HPDE6-E6E7 (cell line): ENCODE measurements around the gene MRPL14.
"Not testable (repeated sequence)": the region's sequence is repeated elsewhere in the genome, so short reads cannot be mapped to it uniquely, and the experiment has no call there.

Source experiments
- DNase-seq: peaks from one replicate; pipeline ENCODE4 v3.0.0; 2011; ENCODE audit warnings: missing footprints; ENCODE audit errors: extremely low spot score

MRPL14 gene

GRCh38 chr6:44101832-44102231 lies 25.4 kb downstream of the MRPL14 start:
- no peak for DNase-seq

DNA sequence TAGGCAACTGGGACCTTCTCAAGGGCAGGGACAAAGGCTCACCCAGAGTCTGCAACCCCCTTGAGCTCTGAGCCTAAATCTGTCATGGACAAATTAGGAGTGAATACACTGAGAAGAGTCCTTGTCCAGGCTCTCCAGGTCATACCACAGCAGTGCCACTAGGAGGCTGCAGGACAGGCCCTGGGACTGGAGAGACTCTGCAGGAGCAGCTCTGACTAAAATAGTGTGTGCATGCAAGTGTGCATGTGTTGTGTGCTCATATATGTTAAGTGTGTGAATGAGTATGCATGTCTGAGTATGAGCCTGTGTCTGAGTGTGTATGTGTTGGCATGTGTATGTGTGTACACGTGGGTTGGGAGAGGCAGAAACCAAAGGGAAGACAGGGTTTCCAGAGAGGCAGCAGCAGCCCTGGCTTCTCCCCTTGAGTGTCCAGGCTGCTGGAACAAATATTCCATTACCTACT lies 27.1 kb downstream of the MRPL14 start:
- DNase-seq = no peak

GRCh38 chr6:44099192-44099591 lies 28.1 kb downstream of the MRPL14 start:
- DNase-seq = no peak

DNA sequence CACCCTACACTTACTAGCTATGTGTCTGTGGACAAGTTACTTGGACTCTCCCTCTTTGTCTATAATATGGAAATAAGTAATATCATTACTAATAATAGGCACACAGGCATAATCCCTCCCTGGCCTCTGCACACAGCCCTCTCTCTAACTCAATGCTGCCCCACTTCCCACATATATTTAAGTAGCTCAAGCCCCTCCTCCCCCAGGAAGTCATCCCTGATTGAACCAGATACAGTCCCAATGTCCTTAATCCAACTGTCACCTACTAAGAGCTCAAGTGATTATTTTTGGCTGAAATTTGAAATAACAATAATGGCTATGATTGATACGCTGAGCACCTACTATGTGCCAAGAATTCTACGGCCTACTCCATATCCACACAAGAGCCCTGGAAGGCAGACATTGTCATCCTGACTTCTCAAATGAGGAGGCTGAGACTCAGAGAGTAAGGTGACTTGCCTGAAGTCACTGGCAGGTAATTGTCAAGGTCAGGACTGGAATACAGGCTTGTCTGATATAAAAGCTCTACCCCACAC lies 29.4 kb downstream of the MRPL14 start:
- no peak for DNase-seq

DNA sequence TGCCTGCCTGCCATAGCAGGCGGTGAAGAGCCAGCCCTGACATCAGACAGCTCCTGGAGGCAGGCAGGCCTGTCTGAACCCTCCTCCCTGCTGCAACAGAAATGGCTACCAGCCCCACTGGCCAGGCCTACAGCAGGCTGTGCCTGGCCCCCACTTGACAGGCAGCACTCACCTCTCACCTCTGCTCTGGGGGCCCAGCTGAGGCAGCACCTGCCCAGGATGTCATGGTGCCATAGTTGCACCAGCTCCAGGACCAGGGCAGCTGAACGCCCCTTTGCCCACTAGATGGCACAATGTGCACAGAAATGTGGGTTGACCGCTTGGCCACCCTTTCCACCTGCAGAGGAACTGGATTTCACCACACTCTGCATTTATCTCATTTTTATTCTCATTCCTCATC lies 30.6 kb downstream of the MRPL14 start:
- DNase-seq = peak; percentile 87

DNA sequence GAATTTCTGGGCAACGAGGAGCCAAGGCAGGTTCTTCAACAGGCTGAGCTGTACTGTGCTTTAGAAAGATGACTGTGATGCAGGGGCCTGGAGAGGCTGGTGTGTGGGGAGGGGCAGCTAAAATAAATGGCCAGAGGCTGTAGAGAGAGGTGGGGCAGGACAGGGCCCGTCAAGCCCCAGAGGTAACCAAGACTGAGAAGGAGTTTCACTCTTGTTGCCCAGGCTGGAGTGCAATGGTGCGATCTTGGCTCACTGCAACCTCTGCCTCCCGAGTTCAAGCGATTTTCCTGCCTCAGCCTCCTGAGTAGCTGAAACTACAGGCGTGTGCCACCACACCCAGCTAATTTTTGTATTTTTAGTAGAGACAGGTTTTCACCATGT lies 32.0 kb downstream of the MRPL14 start:
- not testable (repeated sequence) for DNase-seq

DNA sequence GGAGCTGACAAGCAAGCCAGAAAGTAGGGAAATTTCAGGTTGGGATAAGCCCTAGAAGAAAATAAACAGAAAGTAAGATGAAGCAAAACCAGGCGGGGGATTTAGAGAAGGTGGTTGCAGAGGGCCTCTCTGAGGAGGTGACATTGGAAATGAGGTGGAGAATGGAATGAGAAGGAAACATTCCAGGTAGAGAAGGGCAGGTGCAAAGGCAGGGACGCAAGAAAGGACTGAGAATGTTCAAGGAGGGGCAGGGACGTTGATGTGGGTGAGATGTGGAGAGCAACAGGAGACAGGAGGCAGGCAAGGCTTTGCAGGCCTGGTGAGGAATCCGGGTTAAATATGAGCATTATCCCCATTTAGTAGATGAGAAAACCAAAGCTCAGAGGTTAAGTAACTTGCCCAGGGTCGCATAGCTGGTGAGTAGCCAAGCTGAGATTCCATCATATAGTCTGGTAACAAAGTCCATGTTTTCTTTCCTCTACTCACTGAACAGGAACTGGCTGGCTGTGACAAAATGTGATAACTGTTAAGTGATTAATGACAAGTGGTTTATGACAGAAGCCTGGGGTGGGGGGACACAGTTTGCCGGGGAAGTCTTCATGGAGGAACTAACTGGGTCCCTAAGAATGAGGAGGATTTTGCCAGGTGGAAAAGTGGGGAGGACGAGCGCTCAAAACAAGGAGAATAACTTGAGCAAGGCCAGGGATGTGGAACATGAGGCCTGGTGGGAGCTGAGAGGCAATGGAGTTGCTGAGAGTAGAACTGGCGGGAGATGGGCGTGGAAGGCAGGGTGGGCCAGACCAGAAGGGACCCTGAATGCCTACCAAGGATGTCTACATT lies 32.6 kb downstream of the MRPL14 start:
- DNase-seq = no peak

DNA sequence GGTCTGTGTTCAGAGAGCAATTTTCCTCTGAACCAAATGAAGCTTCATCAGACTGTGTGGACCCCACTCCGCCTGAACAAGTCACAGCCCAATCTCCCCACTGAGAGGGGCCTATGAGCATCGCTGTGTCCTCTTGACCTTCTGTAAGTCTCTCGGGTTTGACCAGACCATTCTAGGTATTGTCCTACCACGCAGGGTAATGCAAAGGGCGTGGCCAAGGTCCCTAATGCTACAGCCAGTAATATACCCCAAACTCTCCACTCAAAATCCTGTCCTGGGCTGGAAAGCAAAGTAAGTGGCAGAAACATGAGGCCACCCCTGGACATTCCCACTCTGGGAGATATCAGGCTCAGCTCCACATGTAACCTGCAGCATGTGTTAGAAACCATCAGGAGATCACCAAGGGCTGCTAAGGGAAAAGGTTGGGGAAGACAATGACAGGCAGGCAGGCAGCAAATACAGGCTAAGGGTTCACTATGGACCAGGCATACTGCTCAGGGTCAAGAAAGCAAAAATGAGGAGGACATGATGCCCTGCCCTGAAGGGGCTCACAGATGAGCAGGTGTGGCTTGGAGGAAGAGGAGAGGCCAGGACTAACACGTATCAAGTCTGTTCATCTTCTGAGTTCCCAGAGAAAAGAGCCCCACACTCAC lies 33.4 kb downstream of the MRPL14 start:
- DNase-seq = no peak

GRCh38 chr6:44093066-44093465 lies 34.2 kb downstream of the MRPL14 start:
- DNase-seq = no peak

- DNase-seq = no peak
Measured at GRCh38 chr6:44091981-44092884, 35.0 kb downstream of the MRPL14 start.

- DNase-seq = not testable (repeated sequence)
Measured at GRCh38 chr6:44091356-44091755, 35.9 kb downstream of the MRPL14 start.

DNA sequence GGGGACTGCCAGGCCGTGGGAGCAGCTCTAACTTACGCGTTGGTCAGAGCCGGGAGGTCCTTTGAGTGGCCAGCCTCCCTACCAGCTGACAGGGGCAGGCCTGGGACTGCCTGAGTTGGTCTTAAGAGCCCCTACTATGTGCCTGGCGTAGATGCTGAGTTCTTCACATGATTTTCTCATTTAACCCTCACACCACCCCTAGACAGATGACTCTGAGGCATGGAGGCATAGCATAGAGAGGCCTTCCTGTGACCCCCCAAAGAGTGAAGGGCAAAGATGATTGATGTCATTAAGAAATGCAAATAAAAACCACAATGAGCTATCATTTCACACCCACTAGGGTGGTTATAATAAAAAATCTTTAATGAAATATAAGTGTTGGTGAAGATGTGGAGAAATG lies 36.8 kb downstream of the MRPL14 start:
- no peak for DNase-seq

- DNase-seq = no peak
Measured at GRCh38 chr6:44088827-44089590, 38.2 kb downstream of the MRPL14 start.

- DNase-seq = no peak
Measured at GRCh38 chr6:44087623-44088022, 39.6 kb downstream of the MRPL14 start.

DNA sequence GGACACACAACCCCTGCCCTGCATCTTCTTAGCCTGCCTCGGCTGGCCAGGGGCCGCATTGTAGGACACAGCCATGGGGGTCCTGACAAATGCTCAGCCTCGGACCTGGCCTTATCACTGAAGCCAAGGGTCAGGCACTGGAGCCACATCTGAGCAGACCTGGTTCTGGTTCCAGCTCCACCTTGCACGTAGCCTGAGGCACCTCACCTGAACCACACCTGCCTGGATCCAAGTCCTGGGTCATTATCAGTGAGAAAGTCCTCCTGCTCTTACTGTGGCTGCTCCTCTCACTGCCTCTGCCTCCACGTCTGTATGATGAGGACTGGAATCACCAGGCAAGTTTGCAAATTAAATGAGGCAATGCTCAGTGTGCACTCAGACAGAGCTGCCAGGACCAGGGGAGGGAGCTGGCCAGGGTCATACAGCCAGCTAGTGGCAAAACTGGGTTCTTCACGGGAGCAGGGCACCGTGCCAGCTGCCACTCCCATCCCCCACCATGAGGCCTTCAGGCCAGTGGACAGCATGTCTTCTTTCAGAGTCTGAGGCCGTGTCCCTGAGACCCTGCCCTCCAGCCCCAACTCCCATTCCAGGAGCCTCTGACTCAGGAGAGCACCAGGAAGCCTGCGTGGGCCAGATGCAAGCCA lies 40.2 kb downstream of the MRPL14 start:
- no peak for DNase-seq

- no peak for DNase-seq
Measured at GRCh38 chr6:44085219-44085618, 42.0 kb downstream of the MRPL14 start.

DNA sequence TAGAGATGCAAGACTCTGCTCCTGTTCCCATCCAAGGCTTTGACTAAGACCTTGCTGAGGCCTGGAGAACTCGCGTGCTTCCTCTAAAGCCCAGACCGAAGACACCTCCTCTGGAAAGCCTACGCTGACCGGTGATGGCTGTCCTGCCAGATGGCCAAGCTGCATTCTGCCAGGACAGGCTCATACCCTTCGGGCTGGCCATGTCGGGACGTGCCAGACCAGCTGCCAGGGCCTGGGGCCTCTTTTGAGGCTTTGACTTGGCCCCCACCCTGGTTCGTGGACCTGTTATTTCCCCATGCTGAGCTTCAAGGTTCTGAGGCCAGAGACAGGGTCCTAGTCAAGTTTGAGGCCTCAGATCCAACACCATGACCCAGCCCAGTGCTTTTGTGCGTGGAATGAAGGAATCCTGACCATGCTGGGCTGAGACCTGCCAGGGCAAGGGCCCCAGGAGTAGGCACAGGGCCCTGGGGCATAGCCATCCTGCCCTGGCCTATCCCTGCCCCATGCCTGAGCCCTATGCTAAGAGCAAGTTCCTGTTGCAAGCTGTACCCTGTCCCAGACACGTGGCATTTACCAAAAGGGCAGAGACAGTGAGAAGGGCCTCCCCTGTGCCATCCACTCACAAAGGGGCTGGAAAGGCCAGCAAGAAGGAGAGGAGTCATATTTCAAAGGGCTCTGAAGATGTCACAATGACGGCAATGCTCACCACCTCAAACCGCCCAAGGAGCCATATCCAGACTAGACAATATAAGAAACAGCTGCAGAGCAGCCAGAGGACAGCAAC lies 42.8 kb downstream of the MRPL14 start:
- peak; percentile 68 for DNase-seq

GRCh38 chr6:44082872-44083321 lies 44.4 kb downstream of the MRPL14 start:
- DNase-seq = no peak

DNA sequence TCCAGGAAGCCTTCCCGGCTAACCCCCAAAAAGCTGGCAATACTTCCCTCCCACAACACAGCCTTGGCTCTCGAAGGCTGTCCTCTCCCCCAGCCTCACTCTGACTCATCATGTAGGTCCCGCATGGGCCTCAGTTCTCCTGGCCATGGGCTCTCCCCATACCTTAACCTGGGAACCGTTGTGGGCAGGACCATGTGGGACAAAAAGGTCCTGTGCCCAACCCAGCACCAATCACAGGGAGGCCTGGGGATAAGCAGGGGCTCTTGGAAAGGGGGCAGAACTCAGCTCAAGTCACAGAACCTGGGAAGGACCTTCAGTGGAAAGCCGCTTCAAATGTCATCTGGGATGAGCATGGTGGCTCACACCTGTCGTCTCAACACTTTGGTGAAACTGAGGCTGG lies 45.5 kb downstream of the MRPL14 start:
- no peak for DNase-seq
